DMS79 (cell line): ENCODE measurements around the gene CCNB1.
A peak's percentile ranks its signal among the peaks of the same experiment; 100 is the strongest.
"Not testable (repeated sequence)": the region's sequence is repeated elsewhere in the genome, so short reads cannot be mapped to it uniquely, and the experiment has no call there.

Experiments
- DNase-seq: peaks from one replicate; lab custom pipeline; 2025; lab: John Stamatoyannopoulos, UW

CCNB1 gene

GRCh38 chr5:69166686-69167492 lies at the start of gene CCNB1:
CCNB1 (plus strand) TSS chr5:69167150; CDS start chr5:69167263, 113 bp downstream.
- DNase-seq, result peak; percentile 84

GRCh38 chr5:69129413-69129812 lies 37.5 kb upstream of the CCNB1 start:
- no peak for DNase-seq

- DNase-seq, result no peak
These were observed 36.7 kb upstream of the CCNB1 start for GRCh38 chr5:69130241-69130640.

- DNase-seq, result no peak
These were observed 35.6 kb upstream of the CCNB1 start for GRCh38 chr5:69131304-69131703.

GRCh38 chr5:69134126-69134525 lies 32.8 kb upstream of the CCNB1 start:
- DNase-seq, result no peak

- no peak for DNase-seq
These were observed 30.7 kb upstream of the CCNB1 start for GRCh38 chr5:69136293-69136692.

- DNase-seq, result not testable (repeated sequence)
These were observed 29.7 kb upstream of the CCNB1 start for GRCh38 chr5:69137208-69137607.

- no peak for DNase-seq
These were observed 29.1 kb upstream of the CCNB1 start for GRCh38 chr5:69137807-69138206.

- DNase-seq, result no peak
These were observed 28.2 kb upstream of the CCNB1 start for GRCh38 chr5:69138766-69139165.

- DNase-seq, result not testable (repeated sequence)
These were observed 26.7 kb upstream of the CCNB1 start for GRCh38 chr5:69140239-69140638.

- no peak for DNase-seq
These were observed 26.1 kb upstream of the CCNB1 start for GRCh38 chr5:69140827-69141226.

GRCh38 chr5:69148576-69148975 lies 18.4 kb upstream of the CCNB1 start:
- not testable (repeated sequence) for DNase-seq

GRCh38 chr5:69148981-69149675 lies 17.8 kb upstream of the CCNB1 start:
- no peak for DNase-seq

- no peak for DNase-seq
These were observed 17.3 kb upstream of the CCNB1 start for GRCh38 chr5:69149676-69150010.

- no peak for DNase-seq
These were observed 14.2 kb upstream of the CCNB1 start for GRCh38 chr5:69152731-69153130.

- no peak for DNase-seq
These were observed 10.5 kb upstream of the CCNB1 start for GRCh38 chr5:69156456-69156855.

GRCh38 chr5:69158039-69158438 lies 8.9 kb upstream of the CCNB1 start:
- DNase-seq, result no peak

GRCh38 chr5:69160651-69161050 lies 6.3 kb upstream of the CCNB1 start:
- no peak for DNase-seq

GRCh38 chr5:69167493-69167855 lies 524 bp downstream of the CCNB1 start:
- DNase-seq, result no peak

GRCh38 chr5:69167929-69168328 lies 979 bp downstream of the CCNB1 start:
- no peak for DNase-seq

GRCh38 chr5:69170495-69170894 lies 3.5 kb downstream of the CCNB1 start:
- DNase-seq, result no peak

- no peak for DNase-seq
These were observed 4.0 kb downstream of the CCNB1 start for GRCh38 chr5:69170969-69171368.

GRCh38 chr5:69181659-69182293 lies 14.8 kb downstream of the CCNB1 start:
- not testable (repeated sequence) for DNase-seq
